Panc1 (cell line): ENCODE measurements around the gene WDR64. TPM values are rescaled to one million over a fixed set of nuclear protein-coding genes. Genes with fewer than 3 reads are reported as not detected.

Source experiments
- ATAC-seq: fragments of 200-7000 bp; cut with Tn5 transposase; 2 replicates; pipeline ENCODE4 v1.9.1; 2020; ENCODE audit warnings: mild to moderate bottlenecking, moderate library complexity
- BruUV-seq: library from RNA; stranded (reverse); fragments of 400-500 nt; replicated peaks from 2 replicates; lab custom pipeline; 2021; lab: Mats Ljungman, UMichigan
- CTCF ChIA-PET: fragments of 300-600 bp; sonication (Branson Sonifier 250); formaldehyde crosslinking; loops from one replicate; lab custom pipeline; 2022; ENCODE audit warnings: antibody characterized with exemption; lab: Charles Lee
- POLR2A ChIA-PET: fragments of 300-600 bp; sonication (Branson Sonifier 250); formaldehyde crosslinking; loops from one replicate; lab custom pipeline; 2022; ENCODE audit warnings: antibody characterized with exemption; lab: Charles Lee
- DNase-seq: peaks from one replicate; pipeline ENCODE4 v3.0.0-alpha.2; 2010; ENCODE audit warnings: low read depth, low spot score
- H3K27ac ChIP-seq: 2 replicates; pipeline ENCODE4 v1.5.1; 2011; ENCODE audit warnings: mild to moderate bottlenecking, low read length, inconsistent platforms
- H3K27me3 ChIP-seq: fragments of 200-500 bp; sonication (Bioruptor generic); 2 replicates; pipeline ENCODE4 v1.6.0; 2014; ENCODE audit warnings: low read length, inconsistent platforms; ENCODE audit not compliant: control insufficient read depth, insufficient read depth
- H3K36me3 ChIP-seq: fragments of 200-500 bp; sonication (Bioruptor generic); 2 replicates; pipeline ENCODE4 v1.5.1; 2014; ENCODE audit warnings: inconsistent platforms, mild to moderate bottlenecking, low read length, moderate library complexity; ENCODE audit not compliant: control insufficient read depth, insufficient read depth
- H3K4me1 ChIP-seq: 2 replicates; pipeline ENCODE4 v1.5.1; 2011; ENCODE audit warnings: inconsistent platforms, mild to moderate bottlenecking, low read length, moderate library complexity; ENCODE audit not compliant: control insufficient read depth, insufficient read depth
- H3K4me3 ChIP-seq, 2 experiments: 2 replicates each; pipeline ENCODE4 v1.5.1; 2011 to 2012; ENCODE audit warnings: low read depth in 2 of 2, low read length in 2 of 2, mild to moderate bottlenecking in 2 of 2, inconsistent platforms in 1 of 2, moderate library complexity in 1 of 2
- H3K9me3 ChIP-seq: fragments of 200-500 bp; sonication (Bioruptor generic); 2 replicates; pipeline ENCODE4 v1.5.1; 2014; ENCODE audit warnings: low read depth, mild to moderate bottlenecking, inconsistent platforms, low read length, moderate library complexity; ENCODE audit not compliant: control insufficient read depth, insufficient read depth
- POLR2AphosphoS5 ChIP-seq: IDR thresholded peaks from 2 replicates; pipeline ENCODE4 v1.6.1; 2012; ENCODE audit warnings: mild to moderate bottlenecking, low read depth, low read length, moderate library complexity
- SIN3A ChIP-seq: IDR thresholded peaks from 2 replicates; pipeline ENCODE4 v1.6.1; 2012; ENCODE audit warnings: low read depth, mild to moderate bottlenecking, low read length, moderate library complexity, borderline replicate concordance; ENCODE audit not compliant: insufficient read depth
- TCF7L2 ChIP-seq: IDR thresholded peaks from 2 replicates; pipeline ENCODE4 v1.6.1; 2011; ENCODE audit warnings: mild to moderate bottlenecking, low read depth, low read length, inconsistent platforms
- in situ Hi-C: cut with HindIII; loops from 2 replicates; pipeline ENCODE4 v1.10.0; 2016; ENCODE audit warnings: low sequenced_read_pairs, low pct_unique_long_range_greater_than_20kb
- intact Hi-C: fragments of 100-400 bp; cut with micrococcal nuclease; formaldehyde crosslinking; loops from one replicate; pipeline ENCODE4 v1.10.0; 2022; ENCODE audit not compliant: unreplicated experiment
- total RNA-seq: library from RNA; stranded (reverse); gene quantifications from one replicate; pipeline ENCODE4 v1.2.1, GENCODE V29; 2021; ENCODE audit not compliant: unreplicated experiment
- TF ChIP-seq, protein P1 (sequence below): fragments of 450-650 bp; IDR thresholded peaks from 2 replicates; pipeline ENCODE4 v1.5.1; 2017; ENCODE audit warnings: mild to moderate bottlenecking
- TF ChIP-seq, protein P2 (sequence below), 2 experiments: IDR thresholded peaks; 2 replicates each; pipeline ENCODE4 v1.6.1; 2011 to 2012; ENCODE audit warnings: low read depth in 2 of 2, control low read depth in 1 of 2, low read length in 1 of 2, mild to moderate bottlenecking in 1 of 2, moderate library complexity in 1 of 2; ENCODE audit not compliant: insufficient read depth in 1 of 2

Gene WDR64
- total RNA-seq, 1 experiment from 2014 or later: not detected

- Histone ChIP-seq H3K27me3 (no peaks in the 10 kb centered on the region), H3K27ac (no peak overlapping the region), H3K36me3 (peaks cover 5% of the 10 kb centered on the region; the same call in 1 of the 2 replicates), H3K9me3 (no peaks in the 10 kb centered on the region), H3K4me1 (peaks cover 8% of the 10 kb centered on the region; the same call in 1 of the 2 replicates), H3K4me3 (no peak overlapping the region)
- no peak for TF ChIP-seq POLR2AphosphoS5
- no peak for TF ChIP-seq TCF7L2
- no peak for TF ChIP-seq SIN3A
- TF ChIP-seq, protein P1, sequence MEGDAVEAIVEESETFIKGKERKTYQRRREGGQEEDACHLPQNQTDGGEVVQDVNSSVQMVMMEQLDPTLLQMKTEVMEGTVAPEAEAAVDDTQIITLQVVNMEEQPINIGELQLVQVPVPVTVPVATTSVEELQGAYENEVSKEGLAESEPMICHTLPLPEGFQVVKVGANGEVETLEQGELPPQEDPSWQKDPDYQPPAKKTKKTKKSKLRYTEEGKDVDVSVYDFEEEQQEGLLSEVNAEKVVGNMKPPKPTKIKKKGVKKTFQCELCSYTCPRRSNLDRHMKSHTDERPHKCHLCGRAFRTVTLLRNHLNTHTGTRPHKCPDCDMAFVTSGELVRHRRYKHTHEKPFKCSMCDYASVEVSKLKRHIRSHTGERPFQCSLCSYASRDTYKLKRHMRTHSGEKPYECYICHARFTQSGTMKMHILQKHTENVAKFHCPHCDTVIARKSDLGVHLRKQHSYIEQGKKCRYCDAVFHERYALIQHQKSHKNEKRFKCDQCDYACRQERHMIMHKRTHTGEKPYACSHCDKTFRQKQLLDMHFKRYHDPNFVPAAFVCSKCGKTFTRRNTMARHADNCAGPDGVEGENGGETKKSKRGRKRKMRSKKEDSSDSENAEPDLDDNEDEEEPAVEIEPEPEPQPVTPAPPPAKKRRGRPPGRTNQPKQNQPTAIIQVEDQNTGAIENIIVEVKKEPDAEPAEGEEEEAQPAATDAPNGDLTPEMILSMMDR: no peak
- TF ChIP-seq, protein P2, sequence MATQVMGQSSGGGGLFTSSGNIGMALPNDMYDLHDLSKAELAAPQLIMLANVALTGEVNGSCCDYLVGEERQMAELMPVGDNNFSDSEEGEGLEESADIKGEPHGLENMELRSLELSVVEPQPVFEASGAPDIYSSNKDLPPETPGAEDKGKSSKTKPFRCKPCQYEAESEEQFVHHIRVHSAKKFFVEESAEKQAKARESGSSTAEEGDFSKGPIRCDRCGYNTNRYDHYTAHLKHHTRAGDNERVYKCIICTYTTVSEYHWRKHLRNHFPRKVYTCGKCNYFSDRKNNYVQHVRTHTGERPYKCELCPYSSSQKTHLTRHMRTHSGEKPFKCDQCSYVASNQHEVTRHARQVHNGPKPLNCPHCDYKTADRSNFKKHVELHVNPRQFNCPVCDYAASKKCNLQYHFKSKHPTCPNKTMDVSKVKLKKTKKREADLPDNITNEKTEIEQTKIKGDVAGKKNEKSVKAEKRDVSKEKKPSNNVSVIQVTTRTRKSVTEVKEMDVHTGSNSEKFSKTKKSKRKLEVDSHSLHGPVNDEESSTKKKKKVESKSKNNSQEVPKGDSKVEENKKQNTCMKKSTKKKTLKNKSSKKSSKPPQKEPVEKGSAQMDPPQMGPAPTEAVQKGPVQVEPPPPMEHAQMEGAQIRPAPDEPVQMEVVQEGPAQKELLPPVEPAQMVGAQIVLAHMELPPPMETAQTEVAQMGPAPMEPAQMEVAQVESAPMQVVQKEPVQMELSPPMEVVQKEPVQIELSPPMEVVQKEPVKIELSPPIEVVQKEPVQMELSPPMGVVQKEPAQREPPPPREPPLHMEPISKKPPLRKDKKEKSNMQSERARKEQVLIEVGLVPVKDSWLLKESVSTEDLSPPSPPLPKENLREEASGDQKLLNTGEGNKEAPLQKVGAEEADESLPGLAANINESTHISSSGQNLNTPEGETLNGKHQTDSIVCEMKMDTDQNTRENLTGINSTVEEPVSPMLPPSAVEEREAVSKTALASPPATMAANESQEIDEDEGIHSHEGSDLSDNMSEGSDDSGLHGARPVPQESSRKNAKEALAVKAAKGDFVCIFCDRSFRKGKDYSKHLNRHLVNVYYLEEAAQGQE (IDR thresholded peaks at IDR 0.05; ENCODE audit: insufficient read depth in 1 of 2, low read depth in 2 of 2, low read length in 1 of 2): no peak
- no peak for ATAC-seq
- intact Hi-C loops (no loop called here), in situ Hi-C loops (no loop called here)
- CTCF ChIA-PET: no interaction called here
- BruUV-seq: no TSS peak
- POLR2A ChIA-PET: no interaction called here
- no peak for DNase-seq
These were observed 20.4 kb upstream of the WDR64 start for GRCh38 chr1:241631674-241632073.

GRCh38 chr1:241632987-241633386 lies 19.1 kb upstream of the WDR64 start:
- ChIA-PET CTCF (interaction anchor here (0.6 kb wide), 1 partner anchor 189 kb away, joined by 3 read pairs; no protein-coding TSS in a partner anchor), POLR2A (no interaction called here)
- H3K4me3 ChIP-seq: no peak overlapping the region
- TF ChIP-seq, protein P1: no peak
- TF ChIP-seq SIN3A (no peak), POLR2AphosphoS5 (no peak), TCF7L2 (no peak)
- TF ChIP-seq, protein P2 (IDR thresholded peaks at IDR 0.05; ENCODE audit: insufficient read depth in 1 of 2, low read depth in 2 of 2, low read length in 1 of 2): no peak
- H3K27ac ChIP-seq: no peak overlapping the region
- no peaks in the 10 kb centered on the region for H3K9me3 ChIP-seq
- H3K4me1 ChIP-seq: peaks cover 2% of the 10 kb centered on the region; the same call in 1 of the 2 replicates
- no TSS peak for BruUV-seq
- H3K36me3 ChIP-seq: peaks cover 5% of the 10 kb centered on the region
- no peaks in the 10 kb centered on the region for H3K27me3 ChIP-seq
- DNase-seq: no peak
- intact Hi-C loops (no loop called here), in situ Hi-C loops (no loop called here)
- no peak for ATAC-seq
